ENCODE data around the gene ADAMTS12. TPM values are rescaled to one million over a fixed set of nuclear protein-coding genes. Genes with fewer than 3 reads are reported as not detected.

ADAMTS12 gene
- total RNA-seq, 2 experiments from 2014 or later: not detected

DNA sequence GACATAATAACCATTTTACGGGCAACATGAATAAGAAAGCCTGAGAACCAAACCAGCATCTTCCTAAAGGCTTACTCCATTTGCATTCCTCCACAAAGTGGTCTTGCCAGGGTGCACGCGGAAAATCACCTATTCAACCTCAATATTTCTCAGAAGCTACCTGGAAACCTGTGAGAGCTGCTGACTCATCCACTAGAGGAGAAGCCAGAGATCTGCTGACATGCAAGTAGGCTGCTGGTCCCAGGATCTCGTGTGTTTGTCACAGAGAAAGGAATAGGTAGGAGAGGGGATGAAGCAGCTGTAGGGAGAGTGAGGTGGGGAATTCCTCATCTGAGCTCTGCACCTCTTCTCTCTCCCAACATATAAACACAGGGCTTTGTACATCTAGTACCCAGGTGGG lies 138.1 kb downstream of the ADAMTS12 start:
- no peak overlapping the region for H3K4me2 ChIP-seq (ENCODE audit: low read length)
- CTCF ChIA-PET (ENCODE audit: unreplicated experiment): no interaction called here

GRCh38 chr5:33748754-33749153 lies 143.0 kb downstream of the ADAMTS12 start:
- no peak for DNase-seq (ENCODE audit: low spot score)
- no peak overlapping the region for H2AFZ ChIP-seq (ENCODE audit: low read length)
- BruUV-seq (replicated peaks): no TSS peak
- H3K4me3 ChIP-seq (ENCODE audit: low read depth, low read length, poor library complexity, severe bottlenecking): no peak overlapping the region
- H3K36me3 ChIP-seq (ENCODE audit: insufficient read depth, low read length): no peaks in the 10 kb centered on the region
- intact Hi-C loops (cut with micrococcal nuclease; ENCODE audit: unreplicated experiment): no loop called here
- H3K9me3 ChIP-seq (ENCODE audit: low read length): no peaks in the 10 kb centered on the region
- no peaks in the 10 kb centered on the region for H4K20me1 ChIP-seq (ENCODE audit: insufficient read depth, low read length)
- ChIA-PET POLR2A (interaction anchor here (0.6 kb wide), 1 partner anchor 131 kb away, joined by 4 read pairs; no protein-coding TSS in a partner anchor), CTCF (ENCODE audit: unreplicated experiment) (no interaction called here)
- no peaks in the 10 kb centered on the region for H3K79me2 ChIP-seq (ENCODE audit: insufficient read depth, low read depth, low read length)
- no peak overlapping the region for H3K4me2 ChIP-seq (ENCODE audit: low read length)
- no peaks in the 10 kb centered on the region for H3K9me2 ChIP-seq (ENCODE audit: insufficient read depth, low read length)
- H3K4me1 ChIP-seq (ENCODE audit: insufficient read depth, low read length, poor library complexity, severe bottlenecking): no peaks in the 10 kb centered on the region
- TF ChIP-seq, protein P1, sequence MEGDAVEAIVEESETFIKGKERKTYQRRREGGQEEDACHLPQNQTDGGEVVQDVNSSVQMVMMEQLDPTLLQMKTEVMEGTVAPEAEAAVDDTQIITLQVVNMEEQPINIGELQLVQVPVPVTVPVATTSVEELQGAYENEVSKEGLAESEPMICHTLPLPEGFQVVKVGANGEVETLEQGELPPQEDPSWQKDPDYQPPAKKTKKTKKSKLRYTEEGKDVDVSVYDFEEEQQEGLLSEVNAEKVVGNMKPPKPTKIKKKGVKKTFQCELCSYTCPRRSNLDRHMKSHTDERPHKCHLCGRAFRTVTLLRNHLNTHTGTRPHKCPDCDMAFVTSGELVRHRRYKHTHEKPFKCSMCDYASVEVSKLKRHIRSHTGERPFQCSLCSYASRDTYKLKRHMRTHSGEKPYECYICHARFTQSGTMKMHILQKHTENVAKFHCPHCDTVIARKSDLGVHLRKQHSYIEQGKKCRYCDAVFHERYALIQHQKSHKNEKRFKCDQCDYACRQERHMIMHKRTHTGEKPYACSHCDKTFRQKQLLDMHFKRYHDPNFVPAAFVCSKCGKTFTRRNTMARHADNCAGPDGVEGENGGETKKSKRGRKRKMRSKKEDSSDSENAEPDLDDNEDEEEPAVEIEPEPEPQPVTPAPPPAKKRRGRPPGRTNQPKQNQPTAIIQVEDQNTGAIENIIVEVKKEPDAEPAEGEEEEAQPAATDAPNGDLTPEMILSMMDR (conservative IDR thresholded peaks at IDR 0.05; ENCODE audit: low read length): no peak
- TF ChIP-seq EZH2phosphoT487 (IDR thresholded peaks at IDR 0.05; ENCODE audit: borderline replicate concordance, low read depth, low read length): no peak
- H3K27ac ChIP-seq (ENCODE audit: low read depth, low read length, poor library complexity, severe bottlenecking): no peak overlapping the region

More for the DNA sequence above, 138.1 kb downstream of the ADAMTS12 start:
- no peaks in the 10 kb centered on the region for H3K79me2 ChIP-seq (ENCODE audit: insufficient read depth, low read depth, low read length)
- no peaks in the 10 kb centered on the region for H3K36me3 ChIP-seq (ENCODE audit: insufficient read depth, low read length)
- POLR2A ChIA-PET: no interaction called here
- H3K27ac ChIP-seq (ENCODE audit: low read depth, low read length, poor library complexity, severe bottlenecking): no peak overlapping the region
- no peak overlapping the region for H2AFZ ChIP-seq (ENCODE audit: low read length)
- H3K9me3 ChIP-seq (ENCODE audit: low read length): no peaks in the 10 kb centered on the region
- no peaks in the 10 kb centered on the region for H4K20me1 ChIP-seq (ENCODE audit: insufficient read depth, low read length)
- no peak overlapping the region for H3K4me3 ChIP-seq (ENCODE audit: low read depth, low read length, poor library complexity, severe bottlenecking)
- intact Hi-C loops (cut with micrococcal nuclease; ENCODE audit: unreplicated experiment): no loop called here
- no peaks in the 10 kb centered on the region for H3K4me1 ChIP-seq (ENCODE audit: insufficient read depth, low read length, poor library complexity, severe bottlenecking)
- no TSS peak for BruUV-seq (replicated peaks)
- H3K9me2 ChIP-seq (ENCODE audit: insufficient read depth, low read length): no peaks in the 10 kb centered on the region
- TF ChIP-seq EZH2phosphoT487 (IDR thresholded peaks at IDR 0.05; ENCODE audit: borderline replicate concordance, low read depth, low read length): no peak
- TF ChIP-seq, protein P1 (conservative IDR thresholded peaks at IDR 0.05; ENCODE audit: low read length): no peak
- no peak for DNase-seq (ENCODE audit: low spot score)

GRCh38 chr5:33745101-33745770 lies 146.6 kb downstream of the ADAMTS12 start:
- no TSS peak for BruUV-seq (replicated peaks)
- no peaks in the 10 kb centered on the region for H3K4me1 ChIP-seq (ENCODE audit: insufficient read depth, low read length, poor library complexity, severe bottlenecking)
- CTCF ChIA-PET (ENCODE audit: unreplicated experiment): no interaction called here

More at GRCh38 chr5:33745101-33745770, 146.6 kb downstream of the ADAMTS12 start:
- Histone ChIP-seq H4K20me1 (ENCODE audit: insufficient read depth, low read length) (no peaks in the 10 kb centered on the region), H3K36me3 (ENCODE audit: insufficient read depth, low read length) (no peaks in the 10 kb centered on the region), H3K27ac (ENCODE audit: low read depth, low read length, poor library complexity, severe bottlenecking) (no peak overlapping the region), H2AFZ (ENCODE audit: low read length) (no peak overlapping the region), H3K4me3 (ENCODE audit: low read depth, low read length, poor library complexity, severe bottlenecking) (no peak overlapping the region), H3K4me2 (ENCODE audit: low read length) (no peak overlapping the region), H3K79me2 (ENCODE audit: insufficient read depth, low read depth, low read length) (no peaks in the 10 kb centered on the region), H3K9me3 (ENCODE audit: low read length) (no peaks in the 10 kb centered on the region), H3K9me2 (ENCODE audit: insufficient read depth, low read length) (no peaks in the 10 kb centered on the region)
- TF ChIP-seq EZH2phosphoT487 (IDR thresholded peaks at IDR 0.05; ENCODE audit: borderline replicate concordance, low read depth, low read length): no peak
- TF ChIP-seq, protein P1 (conservative IDR thresholded peaks at IDR 0.05; ENCODE audit: low read length): no peak
- POLR2A ChIA-PET: no interaction called here
- no peak for DNase-seq (ENCODE audit: low spot score)
- intact Hi-C loops (cut with micrococcal nuclease; ENCODE audit: unreplicated experiment): no loop called here

Data from OCI-LY7 (cell line).